GM23248 (cell line): ENCODE data around the gene ISL1.

ENCODE experiments used
- EZH2 ChIP-seq: fragments of 200-600 bp; sonication (generic); IDR thresholded peaks from 2 replicates; pipeline ENCODE4 v1.6.1; 2018; ENCODE audit warnings: antibody characterized with exemption, mild to moderate bottlenecking; ENCODE audit not compliant: insufficient read depth, poor library complexity, severe bottlenecking
- EZH2phosphoT487 ChIP-seq: fragments of 200-600 bp; sonication (generic); IDR thresholded peaks from 2 replicates; pipeline ENCODE4 v1.6.1; 2018; ENCODE audit warnings: antibody characterized with exemption, moderate library complexity, mild to moderate bottlenecking, low read depth; ENCODE audit not compliant: insufficient read depth

GRCh38 chr5:51375084-51375483 lies 8.2 kb upstream of the ISL1 start:
- no peak for TF ChIP-seq EZH2phosphoT487
- TF ChIP-seq EZH2 = no peak
